Measurements from ENCODE around the gene SNX21.
A peak's percentile ranks its signal among the peaks of the same experiment; 100 is the strongest.

Gene SNX21

DNA sequence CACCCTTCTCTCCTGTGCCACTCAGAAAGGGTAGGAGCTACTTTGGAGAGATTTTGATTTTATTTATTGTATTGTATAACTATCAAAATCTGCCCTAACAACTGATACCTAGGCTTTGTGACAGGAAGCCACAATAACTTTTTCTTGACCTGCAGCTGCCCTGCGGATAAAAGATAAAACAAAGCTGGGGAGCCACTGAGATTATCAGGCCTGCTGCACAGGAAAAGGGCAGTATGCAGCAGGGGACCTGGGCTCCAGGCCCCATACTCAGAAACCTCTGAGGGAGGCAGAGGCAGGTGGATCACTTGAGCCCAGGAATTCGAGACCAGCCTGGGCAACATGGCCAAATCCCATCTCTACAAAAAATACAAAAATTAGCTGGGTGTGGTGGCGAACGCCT lies 980 bp upstream of the SNX21 start:
- DNase-seq = no peak

DNA sequence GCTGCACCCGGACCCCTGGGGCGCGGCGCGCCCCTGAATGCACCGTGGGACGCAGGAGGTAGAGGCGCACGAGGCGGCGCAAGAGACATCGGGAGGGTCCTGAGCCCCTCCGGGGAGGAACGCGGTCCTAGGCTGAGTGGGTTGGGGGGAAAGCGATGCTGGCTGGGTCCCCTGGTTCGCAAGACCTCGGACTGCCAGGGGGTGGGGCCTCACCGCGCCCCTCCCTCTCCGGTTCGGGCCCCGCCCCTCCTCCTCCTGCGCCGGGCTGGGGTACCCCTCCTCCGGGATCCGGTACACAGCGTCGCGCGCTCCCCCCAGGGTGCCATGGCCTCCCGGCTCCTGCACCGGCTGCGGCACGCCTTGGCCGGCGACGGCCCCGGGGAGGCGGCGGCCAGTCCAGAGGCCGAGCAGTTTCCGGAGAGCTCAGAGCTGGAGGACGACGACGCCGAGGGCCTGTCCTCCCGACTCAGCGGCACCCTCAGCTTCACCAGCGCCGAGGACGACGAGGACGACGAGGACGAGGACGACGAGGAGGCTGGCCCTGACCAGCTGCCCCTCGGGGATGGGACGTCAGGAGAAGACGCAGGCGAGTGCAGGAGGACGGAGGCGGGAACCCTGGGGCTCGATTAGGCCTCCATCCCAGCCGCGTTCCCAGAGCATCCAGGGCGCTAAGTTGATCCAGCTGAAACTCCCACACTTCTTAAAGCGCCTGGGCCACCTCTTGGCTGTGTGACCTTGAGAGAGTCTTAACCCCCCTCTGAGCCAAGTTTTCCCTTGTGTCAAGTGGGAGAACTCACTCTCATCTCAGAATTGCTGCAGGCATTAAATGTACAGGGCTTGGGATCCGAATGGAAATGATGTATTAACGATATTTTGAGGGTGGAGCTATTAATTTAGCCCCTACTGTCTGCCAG lies 541 bp downstream of the SNX21 start:
- Histone ChIP-seq H3K27me3 (ENCODE audit: insufficient read depth, low read length, poor library complexity) (no peaks in the 10 kb centered on the region), H3K4me1 (ENCODE audit: control insufficient read depth, low read depth, low read length) (no peaks in the 10 kb centered on the region), H3K18ac (ENCODE audit: low read length) (peak overlapping the region; percentile 47), H3K9ac (ENCODE audit: low read length) (peak overlapping the region; percentile 49), H3K4ac (ENCODE audit: low read depth, low read length) (peak overlapping the region; percentile 25), H3K36me3 (ENCODE audit: control insufficient read depth, insufficient read depth, low read length) (no peaks in the 10 kb centered on the region), H3K56ac (ENCODE audit: low read length) (peak overlapping the region; percentile 96), H3K27ac (ENCODE audit: low read depth, low read length) (no peak overlapping the region), H2AK5ac (ENCODE audit: low read length) (no peak overlapping the region), H3K4me3 (ENCODE audit: low read length) (peak overlapping the region; percentile 73), H3K23ac (ENCODE audit: low read length) (no peak overlapping the region), H2BK15ac (replicated peaks; ENCODE audit: low read depth) (no peak overlapping the region), H4K5ac (ENCODE audit: low read length) (no peak overlapping the region), H3K4me2 (ENCODE audit: low read length) (peak overlapping the region; percentile 64), H2BK120ac (ENCODE audit: low read depth, low read length) (no peak overlapping the region), H2BK5ac (ENCODE audit: low read length) (no peak overlapping the region), H3K79me1 (ENCODE audit: low read length) (no peaks in the 10 kb centered on the region), H3K79me2 (ENCODE audit: control insufficient read depth, insufficient read depth, low read length) (no peaks in the 10 kb centered on the region), H4K8ac (ENCODE audit: low read depth, low read length) (no peak overlapping the region)
- peak; percentile 79 for DNase-seq
- WGBS (ENCODE audit: extremely low coverage, insufficient coverage, low lambda C conversion rate) = no CpG with 5 or more reads among the region's 71 CpGs

More for the DNA sequence above, 980 bp upstream of the SNX21 start:
- Histone ChIP-seq H4K8ac (ENCODE audit: low read depth, low read length) (no peak overlapping the region), H4K5ac (ENCODE audit: low read length) (no peak overlapping the region), H3K27ac (ENCODE audit: low read depth, low read length) (no peak overlapping the region), H3K4me1 (ENCODE audit: control insufficient read depth, low read depth, low read length) (no peaks in the 10 kb centered on the region), H2BK5ac (ENCODE audit: low read length) (no peak overlapping the region), H3K4ac (ENCODE audit: low read depth, low read length) (no peak overlapping the region), H2BK15ac (replicated peaks; ENCODE audit: low read depth) (no peak overlapping the region), H3K4me3 (ENCODE audit: low read length) (no peak overlapping the region), H3K36me3 (ENCODE audit: control insufficient read depth, insufficient read depth, low read length) (no peaks in the 10 kb centered on the region), H3K27me3 (ENCODE audit: insufficient read depth, low read length, poor library complexity) (no peaks in the 10 kb centered on the region), H2BK120ac (ENCODE audit: low read depth, low read length) (no peak overlapping the region), H3K79me1 (ENCODE audit: low read length) (no peaks in the 10 kb centered on the region), H3K56ac (ENCODE audit: low read length) (no peak overlapping the region), H2AK5ac (ENCODE audit: low read length) (no peak overlapping the region), H3K9ac (ENCODE audit: low read length) (no peak overlapping the region), H3K23ac (ENCODE audit: low read length) (no peak overlapping the region), H3K18ac (ENCODE audit: low read length) (no peak overlapping the region), H3K79me2 (ENCODE audit: control insufficient read depth, insufficient read depth, low read length) (no peaks in the 10 kb centered on the region), H3K4me2 (ENCODE audit: low read length) (no peak overlapping the region)
- no CpG with 5 or more reads among the region's 4 CpGs for WGBS (ENCODE audit: extremely low coverage, insufficient coverage, low lambda C conversion rate)

DNA sequence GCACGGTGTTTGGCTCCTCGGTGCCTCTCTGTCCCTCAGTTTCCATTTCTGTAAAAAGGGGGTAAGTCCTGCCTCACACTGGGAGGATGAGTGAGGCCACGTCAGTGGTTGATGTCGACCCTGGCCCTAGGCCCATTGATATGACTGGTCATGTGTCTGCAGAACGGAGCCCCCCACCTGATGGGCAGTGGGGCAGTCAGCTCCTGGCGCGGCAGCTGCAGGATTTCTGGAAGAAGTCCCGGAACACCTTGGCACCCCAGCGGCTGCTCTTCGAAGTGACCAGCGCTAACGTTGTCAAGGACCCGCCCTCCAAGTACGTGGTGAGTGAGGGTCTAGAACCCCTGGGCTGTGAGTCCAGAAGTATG lies 1.2 kb downstream of the SNX21 start:
- no peaks in the 10 kb centered on the region for H3K4me1 ChIP-seq (ENCODE audit: control insufficient read depth, low read depth, low read length)
- no peak overlapping the region for H3K27ac ChIP-seq (ENCODE audit: low read depth, low read length)
- H3K9ac ChIP-seq (ENCODE audit: low read length) = peak overlapping the region; percentile 49
- H3K27me3 ChIP-seq (ENCODE audit: insufficient read depth, low read length, poor library complexity) = no peaks in the 10 kb centered on the region
- H3K23ac ChIP-seq (ENCODE audit: low read length) = no peak overlapping the region
- no peak overlapping the region for H3K4ac ChIP-seq (ENCODE audit: low read depth, low read length)
- no peak overlapping the region for H4K8ac ChIP-seq (ENCODE audit: low read depth, low read length)
- H2BK5ac ChIP-seq (ENCODE audit: low read length) = no peak overlapping the region
- H3K4me2 ChIP-seq (ENCODE audit: low read length) = no peak overlapping the region
- no peak overlapping the region for H3K4me3 ChIP-seq (ENCODE audit: low read length)
- no peak for DNase-seq
- H3K36me3 ChIP-seq (ENCODE audit: control insufficient read depth, insufficient read depth, low read length) = no peaks in the 10 kb centered on the region
- H3K56ac ChIP-seq (ENCODE audit: low read length) = no peak overlapping the region
- H2BK120ac ChIP-seq (ENCODE audit: low read depth, low read length) = no peak overlapping the region
- no peak overlapping the region for H3K18ac ChIP-seq (ENCODE audit: low read length)
- H4K5ac ChIP-seq (ENCODE audit: low read length) = no peak overlapping the region
- no peak overlapping the region for H2BK15ac ChIP-seq (replicated peaks; ENCODE audit: low read depth)
- WGBS (ENCODE audit: extremely low coverage, insufficient coverage, low lambda C conversion rate) = no CpG with 5 or more reads among the region's 14 CpGs
- H2AK5ac ChIP-seq (ENCODE audit: low read length) = no peak overlapping the region
- no peaks in the 10 kb centered on the region for H3K79me2 ChIP-seq (ENCODE audit: control insufficient read depth, insufficient read depth, low read length)
- no peaks in the 10 kb centered on the region for H3K79me1 ChIP-seq (ENCODE audit: low read length)

DNA sequence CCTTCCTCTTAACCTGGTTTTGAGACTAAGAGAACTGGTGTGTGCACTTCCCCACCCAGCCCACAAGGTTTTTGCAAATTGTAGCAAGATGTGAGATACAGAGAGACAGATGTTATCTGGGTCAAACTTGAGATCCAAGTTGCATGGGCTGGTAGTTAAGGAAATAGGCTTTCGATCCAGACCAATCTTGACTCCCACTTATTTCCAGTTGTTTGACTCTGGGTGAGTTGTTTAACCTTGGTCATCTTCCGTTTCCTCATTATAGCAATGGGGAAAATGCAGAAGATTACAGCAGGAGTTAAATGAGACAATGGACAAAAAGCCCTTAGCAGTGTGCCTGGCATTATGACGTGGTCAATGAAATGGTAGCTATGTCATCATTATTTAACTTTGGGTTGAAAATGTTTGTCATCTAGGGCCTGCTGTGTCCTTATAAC lies 1.7 kb downstream of the SNX21 start:
- no peak overlapping the region for H3K9ac ChIP-seq (ENCODE audit: low read length)
- H3K23ac ChIP-seq (ENCODE audit: low read length) = no peak overlapping the region
- no peaks in the 10 kb centered on the region for H3K27me3 ChIP-seq (ENCODE audit: insufficient read depth, low read length, poor library complexity)
- no peak overlapping the region for H3K56ac ChIP-seq (ENCODE audit: low read length)
- no peak overlapping the region for H4K8ac ChIP-seq (ENCODE audit: low read depth, low read length)
- H3K4me1 ChIP-seq (ENCODE audit: control insufficient read depth, low read depth, low read length) = no peaks in the 10 kb centered on the region
- no peak overlapping the region for H3K27ac ChIP-seq (ENCODE audit: low read depth, low read length)
- H3K4me2 ChIP-seq (ENCODE audit: low read length) = no peak overlapping the region
- H3K36me3 ChIP-seq (ENCODE audit: control insufficient read depth, insufficient read depth, low read length) = no peaks in the 10 kb centered on the region
- no CpG with 5 or more reads among the region's 3 CpGs for WGBS (ENCODE audit: extremely low coverage, insufficient coverage, low lambda C conversion rate)
- H3K79me1 ChIP-seq (ENCODE audit: low read length) = no peaks in the 10 kb centered on the region
- no peak overlapping the region for H2BK120ac ChIP-seq (ENCODE audit: low read depth, low read length)
- H4K5ac ChIP-seq (ENCODE audit: low read length) = no peak overlapping the region
- H3K18ac ChIP-seq (ENCODE audit: low read length) = no peak overlapping the region
- no peak overlapping the region for H2AK5ac ChIP-seq (ENCODE audit: low read length)
- H2BK15ac ChIP-seq (replicated peaks; ENCODE audit: low read depth) = no peak overlapping the region
- no peak overlapping the region for H2BK5ac ChIP-seq (ENCODE audit: low read length)
- DNase-seq = no peak
- no peak overlapping the region for H3K4me3 ChIP-seq (ENCODE audit: low read length)
- H3K79me2 ChIP-seq (ENCODE audit: control insufficient read depth, insufficient read depth, low read length) = no peaks in the 10 kb centered on the region
- no peak overlapping the region for H3K4ac ChIP-seq (ENCODE audit: low read depth, low read length)

DNA sequence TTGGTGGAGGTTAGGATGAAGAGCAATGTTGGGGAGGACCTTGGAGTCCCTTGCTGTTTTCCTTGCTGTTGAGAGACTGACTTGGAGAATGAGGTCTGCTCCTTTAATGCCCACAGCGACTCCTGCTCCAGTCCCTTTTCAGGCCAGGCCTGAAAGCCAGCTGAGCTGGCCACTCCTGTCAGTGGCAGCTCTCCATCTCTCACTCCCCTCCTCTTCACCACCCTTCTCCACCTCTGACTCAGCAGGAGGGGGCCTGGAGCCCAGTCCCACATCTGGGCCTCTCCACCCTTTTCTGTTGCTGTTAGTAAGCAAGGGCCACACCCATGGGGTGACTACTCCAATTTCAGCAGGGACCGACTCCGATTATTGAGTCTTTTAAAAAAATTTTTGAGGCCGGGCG lies 2.2 kb downstream of the SNX21 start:
- Histone ChIP-seq H3K4me1 (ENCODE audit: control insufficient read depth, low read depth, low read length) (no peaks in the 10 kb centered on the region), H4K5ac (ENCODE audit: low read length) (no peak overlapping the region), H3K23ac (ENCODE audit: low read length) (no peak overlapping the region), H3K27ac (ENCODE audit: low read depth, low read length) (no peak overlapping the region), H2BK15ac (replicated peaks; ENCODE audit: low read depth) (no peak overlapping the region), H3K56ac (ENCODE audit: low read length) (no peak overlapping the region), H3K79me2 (ENCODE audit: control insufficient read depth, insufficient read depth, low read length) (no peaks in the 10 kb centered on the region), H4K8ac (ENCODE audit: low read depth, low read length) (no peak overlapping the region), H3K27me3 (ENCODE audit: insufficient read depth, low read length, poor library complexity) (no peaks in the 10 kb centered on the region), H3K79me1 (ENCODE audit: low read length) (no peaks in the 10 kb centered on the region), H3K9ac (ENCODE audit: low read length) (no peak overlapping the region), H2AK5ac (ENCODE audit: low read length) (no peak overlapping the region), H2BK120ac (ENCODE audit: low read depth, low read length) (no peak overlapping the region), H2BK5ac (ENCODE audit: low read length) (no peak overlapping the region), H3K36me3 (ENCODE audit: control insufficient read depth, insufficient read depth, low read length) (no peaks in the 10 kb centered on the region), H3K4me2 (ENCODE audit: low read length) (no peak overlapping the region), H3K4ac (ENCODE audit: low read depth, low read length) (no peak overlapping the region), H3K4me3 (ENCODE audit: low read length) (no peak overlapping the region), H3K18ac (ENCODE audit: low read length) (no peak overlapping the region)
- DNase-seq = no peak
- WGBS (ENCODE audit: extremely low coverage, insufficient coverage, low lambda C conversion rate) = no CpG with 5 or more reads among the region's 5 CpGs

DNA sequence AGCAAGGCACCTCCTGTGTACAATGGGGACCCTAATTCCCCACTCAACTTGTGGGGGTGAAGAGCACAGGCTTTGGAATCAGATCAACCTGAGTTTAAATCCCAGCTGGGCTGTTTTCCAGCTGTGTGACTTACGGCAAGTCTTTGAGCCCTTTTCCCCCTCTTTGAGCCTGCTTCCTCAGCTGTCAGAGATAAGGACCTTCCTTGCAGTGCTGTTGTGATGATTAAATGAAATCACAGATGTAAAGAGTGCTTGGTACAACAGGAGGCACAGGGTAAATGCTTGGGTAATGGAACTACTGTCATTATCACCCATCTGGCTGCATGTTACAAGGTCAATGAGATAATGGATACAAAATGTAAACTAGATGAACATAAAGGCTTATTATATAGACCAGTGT lies 3.2 kb downstream of the SNX21 start:
- no peak overlapping the region for H4K8ac ChIP-seq (ENCODE audit: low read depth, low read length)
- WGBS (ENCODE audit: extremely low coverage, insufficient coverage, low lambda C conversion rate) = no CpG with 5 or more reads among the region's 1 CpG
- H4K5ac ChIP-seq (ENCODE audit: low read length) = no peak overlapping the region
- H3K79me2 ChIP-seq (ENCODE audit: control insufficient read depth, insufficient read depth, low read length) = no peaks in the 10 kb centered on the region
- no peak overlapping the region for H2BK15ac ChIP-seq (replicated peaks; ENCODE audit: low read depth)
- H2AK5ac ChIP-seq (ENCODE audit: low read length) = no peak overlapping the region
- H3K9ac ChIP-seq (ENCODE audit: low read length) = no peak overlapping the region
- H3K36me3 ChIP-seq (ENCODE audit: control insufficient read depth, insufficient read depth, low read length) = peaks cover 2% of the 10 kb centered on the region
- H3K56ac ChIP-seq (ENCODE audit: low read length) = no peak overlapping the region
- no peak overlapping the region for H2BK5ac ChIP-seq (ENCODE audit: low read length)
- H3K27ac ChIP-seq (ENCODE audit: low read depth, low read length) = no peak overlapping the region
- H3K18ac ChIP-seq (ENCODE audit: low read length) = no peak overlapping the region
- H3K4me2 ChIP-seq (ENCODE audit: low read length) = no peak overlapping the region
- H3K79me1 ChIP-seq (ENCODE audit: low read length) = no peaks in the 10 kb centered on the region
- H2BK120ac ChIP-seq (ENCODE audit: low read depth, low read length) = no peak overlapping the region
- H3K4ac ChIP-seq (ENCODE audit: low read depth, low read length) = no peak overlapping the region
- no peak for DNase-seq
- no peak overlapping the region for H3K23ac ChIP-seq (ENCODE audit: low read length)
- no peaks in the 10 kb centered on the region for H3K27me3 ChIP-seq (ENCODE audit: insufficient read depth, low read length, poor library complexity)
- H3K4me3 ChIP-seq (ENCODE audit: low read length) = no peak overlapping the region
- H3K4me1 ChIP-seq (ENCODE audit: control insufficient read depth, low read depth, low read length) = no peaks in the 10 kb centered on the region

All from mesendoderm (in vitro differentiated cells).